HG02610 (cell line): ENCODE measurements around the gene JAKMIP1.

ENCODE experiments used
- ATAC-seq: cut with Tn5 transposase; IDR thresholded peaks from one replicate; pipeline ENCODE4 v1.9.1; 2021; ENCODE audit warnings: mild to moderate bottlenecking, moderate library complexity; ENCODE audit not compliant: unreplicated experiment

The JAKMIP1 gene

GRCh38 chr4:6122496-6122895 is 77.9 kb downstream of the JAKMIP1 start:
- ATAC-seq, result no peak

- no peak for ATAC-seq
Observed at GRCh38 chr4:6121941-6122340, 78.4 kb downstream of the JAKMIP1 start.

- ATAC-seq, result no peak
Observed at GRCh38 chr4:6121276-6121850, 79.0 kb downstream of the JAKMIP1 start.

- ATAC-seq, result no peak
Observed at GRCh38 chr4:6120361-6120760, 80.0 kb downstream of the JAKMIP1 start.

- no peak for ATAC-seq
Observed at GRCh38 chr4:6119507-6120020, 80.8 kb downstream of the JAKMIP1 start.

GRCh38 chr4:6118201-6118600 is 82.1 kb downstream of the JAKMIP1 start:
- ATAC-seq, result no peak

- ATAC-seq, result no peak
Observed at GRCh38 chr4:6116696-6117285, 83.6 kb downstream of the JAKMIP1 start.

- no peak for ATAC-seq
Observed at GRCh38 chr4:6115746-6116586, 84.4 kb downstream of the JAKMIP1 start.

- ATAC-seq, result no peak
Observed at GRCh38 chr4:6115342-6115741, 85.0 kb downstream of the JAKMIP1 start.

- ATAC-seq, result no peak
Observed at GRCh38 chr4:6114601-6115000, 85.7 kb downstream of the JAKMIP1 start.

- ATAC-seq, result no peak
Observed at GRCh38 chr4:6114181-6114580, 86.2 kb downstream of the JAKMIP1 start.

GRCh38 chr4:6113641-6114040 is 86.7 kb downstream of the JAKMIP1 start:
- ATAC-seq, result no peak

- no peak for ATAC-seq
Observed at GRCh38 chr4:6112606-6113290, 87.6 kb downstream of the JAKMIP1 start.

GRCh38 chr4:6111354-6111960 is 88.9 kb downstream of the JAKMIP1 start:
- no peak for ATAC-seq

GRCh38 chr4:6110681-6111353 is 89.5 kb downstream of the JAKMIP1 start:
- ATAC-seq, result no peak

GRCh38 chr4:6109842-6110560 is 90.3 kb downstream of the JAKMIP1 start:
- no peak for ATAC-seq

- ATAC-seq, result no peak
Observed at GRCh38 chr4:6107886-6108285, 92.5 kb downstream of the JAKMIP1 start.

GRCh38 chr4:6107114-6107791 is 93.1 kb downstream of the JAKMIP1 start:
- no peak for ATAC-seq

GRCh38 chr4:6106156-6106555 is 94.2 kb downstream of the JAKMIP1 start:
- no peak for ATAC-seq
